Dermis blood vessel endothelial cell (primary cell): ENCODE measurements around the gene ANKRD63. TPM values are rescaled to one million over a fixed set of nuclear protein-coding genes. Genes with fewer than 3 reads are reported as not detected.

Source experiments
- DNase-seq: peaks from one replicate; pipeline ENCODE4 v3.0.0; 2010
- total RNA-seq: library from RNA; depleted of rRNA; stranded (reverse); fragments of >200 nt; gene quantifications from 2 replicates; pipeline ENCODE4 v1.2.3, GENCODE V29; 2014

The ANKRD63 gene
- total RNA-seq, 1 donor from 2014 or later = not detected

DNA sequence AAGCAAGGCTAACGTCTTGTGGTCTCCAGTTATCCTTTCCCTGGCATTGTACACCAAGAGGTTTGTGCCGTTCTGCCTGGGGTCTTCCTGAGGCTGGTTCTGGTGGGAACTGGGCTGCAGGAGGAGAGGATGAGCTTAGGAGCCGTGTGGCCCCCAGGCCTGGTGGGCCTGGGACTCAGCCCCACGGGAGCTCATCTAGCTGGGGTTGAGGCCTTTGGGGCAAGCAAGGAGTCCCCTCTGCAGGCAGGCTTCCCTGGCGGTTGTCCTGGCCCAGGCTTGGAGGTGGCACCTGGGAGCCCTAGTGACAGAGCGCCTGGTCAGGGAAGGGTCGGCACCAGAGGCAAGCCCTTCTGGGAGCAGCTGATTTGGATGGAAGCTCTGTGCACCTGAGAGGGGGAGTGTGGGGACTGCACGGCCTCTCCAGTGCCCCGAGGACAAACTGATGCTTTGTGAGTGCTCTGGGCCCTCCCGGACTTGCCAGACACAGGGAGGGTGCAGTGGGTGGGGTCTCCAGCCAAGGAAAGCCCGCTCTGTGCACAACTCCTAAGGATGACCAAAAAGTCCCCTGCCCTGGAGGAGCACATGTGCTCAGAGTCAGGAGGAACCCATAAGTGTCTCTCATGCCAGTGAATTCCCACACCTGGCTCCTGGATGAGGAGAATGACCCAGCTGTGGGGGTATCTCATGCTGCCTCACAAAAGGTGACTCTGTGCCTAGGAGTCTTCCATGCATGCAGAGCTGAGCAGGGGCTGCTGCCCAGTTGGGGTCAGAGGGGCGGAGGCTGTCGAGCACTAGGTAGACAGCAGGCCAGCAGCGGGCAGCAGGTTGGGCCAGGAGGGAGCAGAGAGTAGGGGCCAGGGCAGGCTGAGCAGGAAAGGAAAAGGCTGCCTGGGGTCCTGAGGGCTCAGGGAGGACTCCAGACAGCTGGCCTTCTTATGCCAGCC, 41.3 kb downstream of the ANKRD63 start:
- no peak for DNase-seq

DNA sequence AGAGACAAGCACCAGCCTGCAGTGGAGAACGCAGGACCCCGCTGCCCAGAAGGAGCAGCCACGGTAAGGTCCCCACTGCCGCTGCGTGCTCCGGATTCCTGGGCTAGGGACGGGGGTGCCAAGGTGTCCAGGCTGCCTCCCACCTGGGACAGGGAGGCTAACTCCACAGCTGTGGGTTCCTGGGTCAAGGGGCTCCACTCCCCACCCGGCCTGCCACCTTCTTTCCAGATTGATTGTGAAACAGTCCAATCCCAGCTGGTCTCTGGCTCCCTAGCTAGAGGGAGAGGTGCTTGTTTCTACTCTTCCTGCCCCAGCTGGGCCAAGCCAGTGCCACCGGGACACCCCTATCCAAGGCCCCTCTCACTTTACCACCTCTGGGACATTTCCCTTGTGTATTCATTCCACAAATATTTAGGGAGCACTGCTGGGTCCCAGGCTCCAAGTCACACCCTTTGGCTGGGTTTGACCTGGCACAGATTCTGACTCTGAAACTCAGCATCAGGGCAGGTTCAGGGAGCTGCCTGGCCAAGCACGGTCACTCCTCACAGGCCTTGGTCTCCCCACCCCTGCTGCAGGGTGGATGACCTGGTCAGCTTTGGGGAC, 42.1 kb downstream of the ANKRD63 start:
- no peak for DNase-seq

DNA sequence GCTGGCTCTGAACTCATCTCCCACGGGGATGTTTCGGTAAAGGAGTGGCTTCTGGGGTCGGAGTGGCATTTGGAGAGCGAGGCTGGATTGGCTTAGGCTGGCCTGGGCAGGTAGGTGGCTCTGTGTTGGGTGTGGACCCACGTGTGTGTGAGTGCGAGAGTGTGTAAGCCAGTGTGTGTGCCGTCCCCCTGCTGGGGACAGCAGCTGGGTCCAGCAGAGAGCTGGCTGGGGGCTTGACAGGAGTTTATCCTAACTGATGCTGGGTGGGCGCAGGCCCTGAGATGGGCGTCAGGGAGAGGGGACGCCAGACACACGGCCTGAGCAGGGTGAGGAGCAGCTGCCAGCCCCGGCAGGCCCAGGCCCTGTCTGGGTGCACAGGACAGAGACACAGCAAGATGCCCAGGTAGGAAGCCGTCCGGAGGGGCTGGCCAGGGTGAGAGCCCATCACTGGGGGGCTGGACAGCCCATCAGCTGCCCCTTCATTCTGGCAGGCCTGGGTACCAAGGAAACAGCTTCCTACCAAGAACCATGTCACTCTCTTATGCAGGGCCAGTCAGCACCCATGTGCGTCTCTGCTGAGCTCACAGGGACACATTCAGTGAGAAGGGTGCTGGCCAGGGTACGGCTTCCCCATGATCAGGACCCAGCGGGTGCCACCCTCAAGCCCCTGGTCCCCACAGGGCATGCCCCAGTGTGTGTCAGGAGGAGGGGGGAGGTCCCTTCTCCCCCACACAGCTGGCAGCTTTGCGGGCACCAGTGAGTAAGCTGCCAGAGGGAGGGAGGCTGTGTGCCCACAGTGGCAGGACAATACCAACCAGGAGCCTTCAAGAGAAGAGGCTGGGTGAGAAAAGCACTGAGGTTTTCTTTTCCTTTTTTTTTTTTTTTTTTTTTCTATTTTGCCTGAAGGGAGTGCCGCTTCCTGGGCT, 42.9 kb downstream of the ANKRD63 start:
- DNase-seq = no peak

DNA sequence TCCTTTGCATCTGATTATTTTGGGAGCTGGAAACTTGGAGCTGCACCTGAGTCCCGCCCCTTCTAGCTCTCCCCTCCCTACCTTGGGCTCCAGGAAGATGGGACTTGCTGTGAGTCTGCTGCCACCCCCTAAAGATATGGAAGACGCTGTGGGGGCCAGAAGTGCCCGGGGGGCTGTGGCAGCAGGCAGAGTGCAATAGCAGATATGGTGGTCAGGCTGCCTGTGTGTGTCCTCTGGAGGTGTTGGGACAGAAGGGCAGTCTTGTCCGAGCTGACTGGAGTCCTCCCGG, 43.5 kb downstream of the ANKRD63 start:
- DNase-seq = no peak

- DNase-seq = peak; percentile 42
Measured at GRCh38 chr15:40238532-40239403, 44.1 kb downstream of the ANKRD63 start, which contains the start of gene PAK6. TSS of gene PAK6 (plus strand) at chr15:40239063. CDS start at chr15:40264786, 25,723 bp downstream.

DNA sequence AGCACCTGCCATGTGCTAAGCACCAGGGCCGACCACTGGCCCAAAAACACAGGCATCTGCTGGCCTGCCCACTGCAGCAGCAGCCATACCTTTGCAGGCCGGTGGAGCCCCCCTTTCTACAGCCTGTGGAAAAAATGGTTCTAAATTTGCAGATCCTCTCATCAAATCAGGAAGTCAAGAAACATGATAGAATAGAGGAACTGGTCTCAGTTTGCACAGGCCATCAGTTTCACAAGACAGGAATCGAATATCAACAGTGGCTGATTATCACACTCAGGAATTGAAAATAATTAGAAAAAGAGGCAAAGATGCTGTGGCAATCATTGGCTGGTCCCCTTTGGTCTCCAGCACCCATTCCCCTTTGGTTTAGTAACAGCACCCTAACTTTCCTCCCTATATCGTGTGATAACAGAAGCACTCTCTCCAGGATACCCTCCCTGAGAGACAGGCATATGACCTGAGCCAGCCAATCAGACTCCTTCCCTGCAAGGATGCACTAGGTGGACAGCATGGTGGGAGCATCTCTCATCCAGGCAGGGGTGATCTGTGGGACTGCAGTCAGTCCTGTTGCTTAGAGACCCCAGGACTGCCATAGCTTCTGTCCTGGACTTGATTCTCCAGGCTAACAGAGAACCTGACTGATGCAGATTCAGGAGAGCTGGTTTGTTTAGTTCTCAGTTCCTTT, 47.5 kb downstream of the ANKRD63 start:
- DNase-seq = no peak

- DNase-seq = no peak
Measured at GRCh38 chr15:40234783-40235182, 48.1 kb downstream of the ANKRD63 start.

- DNase-seq = no peak
Measured at GRCh38 chr15:40233727-40234577, 48.9 kb downstream of the ANKRD63 start.

- no peak for DNase-seq
Measured at GRCh38 chr15:40232625-40233070, 50.2 kb downstream of the ANKRD63 start.

Other genes starting within 250 kb of the ANKRD63 start
- 236 and 391 TPM in 2 replicates for gene SRP14, start 243.9 kb downstream of the ANKRD63 start, total RNA-seq
- 9.4 and 18.4 TPM in 2 replicates for gene BMF, start 174.2 kb downstream of the ANKRD63 start, total RNA-seq
- gene BUB1B, start 122.0 kb downstream of the ANKRD63 start, total RNA-seq = 12.8 and 39.7 TPM in 2 replicates
- not detected in 2 replicates for gene PAK6, start 44.0 kb downstream of the ANKRD63 start, total RNA-seq
- under 0.01 and 0.05 TPM in 2 replicates for gene PLCB2, start 24.9 kb upstream of the ANKRD63 start, total RNA-seq
- 14.9 and 20.3 TPM in 2 replicates for gene INAFM2, start 40.6 kb upstream of the ANKRD63 start, total RNA-seq
- gene CCDC9B, start 57.9 kb upstream of the ANKRD63 start, total RNA-seq = 10.0 and 21.9 TPM in 2 replicates
- gene PHGR1, start 68.0 kb upstream of the ANKRD63 start, total RNA-seq = not detected in 2 replicates
- gene DISP2, start 75.2 kb upstream of the ANKRD63 start, total RNA-seq = 0.09 and 0.17 TPM in 2 replicates
- gene KNSTRN, start 99.7 kb upstream of the ANKRD63 start, total RNA-seq = 36.8 and 61.2 TPM in 2 replicates
- 45.4 and 64.5 TPM in 2 replicates for gene IVD, start 122.7 kb upstream of the ANKRD63 start, total RNA-seq
- gene BAHD1, start 157.9 kb upstream of the ANKRD63 start, total RNA-seq = 9.5 and 12.0 TPM in 2 replicates
- gene CHST14, start 187.9 kb upstream of the ANKRD63 start, total RNA-seq = 11.7 and 19.7 TPM in 2 replicates